ENCODE results near the gene REXO5.

Gene REXO5

DNA sequence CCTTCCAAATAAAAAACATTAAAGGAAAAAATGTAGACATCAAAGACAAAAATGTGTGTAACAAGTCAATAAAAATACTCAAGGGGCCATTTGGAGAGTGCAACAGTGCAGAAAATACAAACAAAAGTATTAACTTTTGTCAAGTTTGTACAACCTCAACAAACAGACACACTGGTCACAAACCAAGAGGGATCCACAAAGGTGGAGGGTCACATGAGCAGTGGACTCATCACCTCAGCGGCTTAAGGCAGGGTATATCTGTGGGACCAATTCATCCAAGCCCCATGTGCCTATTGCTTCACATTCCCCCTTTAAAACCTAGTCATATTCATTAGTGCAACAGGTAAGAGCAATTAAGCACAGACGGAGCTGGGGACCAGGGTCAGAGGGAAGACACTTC, 48.6 kb downstream of the REXO5 start:
- ATAC-seq, result no peak
- TF ChIP-seq PPARA (CRISPR knock-in tag; IDR thresholded peaks at IDR 0.05; ENCODE audit: borderline replicate concordance), result no peak
- no peak for TF ChIP-seq ZFP30 (CRISPR knock-in tag; IDR thresholded peaks at IDR 0.05)
- TF ChIP-seq ZC3H10 (CRISPR knock-in tag; IDR thresholded peaks at IDR 0.05), result no peak
- no peak for TF ChIP-seq ZFP3 (CRISPR knock-in tag; IDR thresholded peaks at IDR 0.05)
- TF ChIP-seq CSDC2 (CRISPR knock-in tag; IDR thresholded peaks at IDR 0.05), result no peak
- TF ChIP-seq, protein P1, sequence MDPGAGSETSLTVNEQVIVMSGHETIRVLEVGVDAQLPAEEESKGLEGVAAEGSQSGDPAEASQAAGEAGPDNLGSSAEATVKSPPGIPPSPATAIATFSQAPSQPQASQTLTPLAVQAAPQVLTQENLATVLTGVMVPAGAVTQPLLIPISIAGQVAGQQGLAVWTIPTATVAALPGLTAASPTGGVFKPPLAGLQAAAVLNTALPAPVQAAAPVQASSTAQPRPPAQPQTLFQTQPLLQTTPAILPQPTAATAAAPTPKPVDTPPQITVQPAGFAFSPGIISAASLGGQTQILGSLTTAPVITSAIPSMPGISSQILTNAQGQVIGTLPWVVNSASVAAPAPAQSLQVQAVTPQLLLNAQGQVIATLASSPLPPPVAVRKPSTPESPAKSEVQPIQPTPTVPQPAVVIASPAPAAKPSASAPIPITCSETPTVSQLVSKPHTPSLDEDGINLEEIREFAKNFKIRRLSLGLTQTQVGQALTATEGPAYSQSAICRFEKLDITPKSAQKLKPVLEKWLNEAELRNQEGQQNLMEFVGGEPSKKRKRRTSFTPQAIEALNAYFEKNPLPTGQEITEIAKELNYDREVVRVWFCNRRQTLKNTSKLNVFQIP (CRISPR knock-in tag; IDR thresholded peaks at IDR 0.05; ENCODE audit: borderline replicate concordance, low read depth), result no peak
- TF ChIP-seq, protein P2, sequence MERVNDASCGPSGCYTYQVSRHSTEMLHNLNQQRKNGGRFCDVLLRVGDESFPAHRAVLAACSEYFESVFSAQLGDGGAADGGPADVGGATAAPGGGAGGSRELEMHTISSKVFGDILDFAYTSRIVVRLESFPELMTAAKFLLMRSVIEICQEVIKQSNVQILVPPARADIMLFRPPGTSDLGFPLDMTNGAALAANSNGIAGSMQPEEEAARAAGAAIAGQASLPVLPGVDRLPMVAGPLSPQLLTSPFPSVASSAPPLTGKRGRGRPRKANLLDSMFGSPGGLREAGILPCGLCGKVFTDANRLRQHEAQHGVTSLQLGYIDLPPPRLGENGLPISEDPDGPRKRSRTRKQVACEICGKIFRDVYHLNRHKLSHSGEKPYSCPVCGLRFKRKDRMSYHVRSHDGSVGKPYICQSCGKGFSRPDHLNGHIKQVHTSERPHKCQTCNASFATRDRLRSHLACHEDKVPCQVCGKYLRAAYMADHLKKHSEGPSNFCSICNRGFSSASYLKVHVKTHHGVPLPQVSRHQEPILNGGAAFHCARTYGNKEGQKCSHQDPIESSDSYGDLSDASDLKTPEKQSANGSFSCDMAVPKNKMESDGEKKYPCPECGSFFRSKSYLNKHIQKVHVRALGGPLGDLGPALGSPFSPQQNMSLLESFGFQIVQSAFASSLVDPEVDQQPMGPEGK (CRISPR knock-in tag; IDR thresholded peaks at IDR 0.05; ENCODE audit: borderline replicate concordance), result no peak
- TF ChIP-seq TCF4 (CRISPR knock-in tag; IDR thresholded peaks at IDR 0.05; ENCODE audit: borderline replicate concordance), result no peak
- TF ChIP-seq ZNF70 (CRISPR knock-in tag; IDR thresholded peaks at IDR 0.05), result no peak
- no peak for TF ChIP-seq GLIS3 (CRISPR knock-in tag; IDR thresholded peaks at IDR 0.05)
- TF ChIP-seq BACH2 (CRISPR knock-in tag; IDR thresholded peaks at IDR 0.05; ENCODE audit: borderline replicate concordance), result no peak
- no peak for TF ChIP-seq ESRRG (CRISPR knock-in tag; IDR thresholded peaks at IDR 0.05)
- no peak for TF ChIP-seq TOX (CRISPR knock-in tag; IDR thresholded peaks at IDR 0.05; ENCODE audit: borderline replicate concordance)
- no peak for TF ChIP-seq ISL1 (CRISPR knock-in tag; IDR thresholded peaks at IDR 0.05)
- no peak for TF ChIP-seq CSRNP3 (CRISPR knock-in tag; IDR thresholded peaks at IDR 0.05)

- no peak for TF ChIP-seq TOX (CRISPR knock-in tag; IDR thresholded peaks at IDR 0.05; ENCODE audit: borderline replicate concordance)
- ATAC-seq, result no peak
Observed at GRCh38 chr16:20857281-20857680, 51.0 kb downstream of the REXO5 start.

DNA sequence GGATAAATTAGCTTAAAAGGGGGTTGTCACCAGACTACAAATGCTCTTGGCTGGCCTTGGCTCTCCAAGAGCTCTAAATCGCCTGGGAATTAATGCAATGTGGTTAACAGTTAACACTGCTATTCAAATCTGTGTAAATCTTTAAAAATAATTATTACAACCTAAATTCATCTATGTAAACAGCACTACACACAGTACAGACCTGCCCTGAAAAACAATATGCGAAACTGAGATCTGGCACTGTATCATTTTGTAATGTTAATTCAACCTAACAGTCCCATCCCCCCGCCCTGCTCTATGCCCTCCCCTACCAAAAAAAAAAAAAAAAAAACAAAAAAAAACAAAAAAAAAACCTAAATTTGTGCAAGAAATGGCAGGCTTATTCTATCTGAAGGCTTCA, 52.9 kb downstream of the REXO5 start:
- no peak for TF ChIP-seq ISL1 (CRISPR knock-in tag; IDR thresholded peaks at IDR 0.05)
- TF ChIP-seq BACH2 (CRISPR knock-in tag; IDR thresholded peaks at IDR 0.05; ENCODE audit: borderline replicate concordance), result no peak
- no peak for TF ChIP-seq GLIS3 (CRISPR knock-in tag; IDR thresholded peaks at IDR 0.05)

GRCh38 chr16:20859699-20860098, 53.4 kb downstream of the REXO5 start:
- ATAC-seq, result no peak
- TF ChIP-seq ZNF565 (CRISPR knock-in tag; conservative IDR thresholded peaks at IDR 0.05; ENCODE audit: low read depth) (no peak), BACH2 (CRISPR knock-in tag; IDR thresholded peaks at IDR 0.05; ENCODE audit: borderline replicate concordance) (no peak), PPARA (CRISPR knock-in tag; IDR thresholded peaks at IDR 0.05; ENCODE audit: borderline replicate concordance) (no peak), SNAI2 (CRISPR knock-in tag; IDR thresholded peaks at IDR 0.05) (no peak), CSDC2 (CRISPR knock-in tag; IDR thresholded peaks at IDR 0.05) (no peak), ZC3H10 (CRISPR knock-in tag; IDR thresholded peaks at IDR 0.05) (no peak), ZNF8 (CRISPR knock-in tag; IDR thresholded peaks at IDR 0.05) (no peak), ARNTL (CRISPR knock-in tag; IDR thresholded peaks at IDR 0.05; ENCODE audit: borderline replicate concordance, low read depth) (no peak), OSR1 (CRISPR knock-in tag; IDR thresholded peaks at IDR 0.05) (no peak), ZNF70 (CRISPR knock-in tag; IDR thresholded peaks at IDR 0.05) (no peak), ZFP3 (CRISPR knock-in tag; IDR thresholded peaks at IDR 0.05) (no peak)
- TF ChIP-seq, protein P3, sequence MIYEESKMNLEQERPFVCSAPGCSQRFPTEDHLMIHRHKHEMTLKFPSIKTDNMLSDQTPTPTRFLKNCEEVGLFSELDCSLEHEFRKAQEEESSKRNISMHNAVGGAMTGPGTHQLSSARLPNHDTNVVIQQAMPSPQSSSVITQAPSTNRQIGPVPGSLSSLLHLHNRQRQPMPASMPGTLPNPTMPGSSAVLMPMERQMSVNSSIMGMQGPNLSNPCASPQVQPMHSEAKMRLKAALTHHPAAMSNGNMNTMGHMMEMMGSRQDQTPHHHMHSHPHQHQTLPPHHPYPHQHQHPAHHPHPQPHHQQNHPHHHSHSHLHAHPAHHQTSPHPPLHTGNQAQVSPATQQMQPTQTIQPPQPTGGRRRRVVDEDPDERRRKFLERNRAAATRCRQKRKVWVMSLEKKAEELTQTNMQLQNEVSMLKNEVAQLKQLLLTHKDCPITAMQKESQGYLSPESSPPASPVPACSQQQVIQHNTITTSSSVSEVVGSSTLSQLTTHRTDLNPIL (CRISPR knock-in tag; IDR thresholded peaks at IDR 0.05; ENCODE audit: low read depth), result no peak
- TF ChIP-seq, protein P4, sequence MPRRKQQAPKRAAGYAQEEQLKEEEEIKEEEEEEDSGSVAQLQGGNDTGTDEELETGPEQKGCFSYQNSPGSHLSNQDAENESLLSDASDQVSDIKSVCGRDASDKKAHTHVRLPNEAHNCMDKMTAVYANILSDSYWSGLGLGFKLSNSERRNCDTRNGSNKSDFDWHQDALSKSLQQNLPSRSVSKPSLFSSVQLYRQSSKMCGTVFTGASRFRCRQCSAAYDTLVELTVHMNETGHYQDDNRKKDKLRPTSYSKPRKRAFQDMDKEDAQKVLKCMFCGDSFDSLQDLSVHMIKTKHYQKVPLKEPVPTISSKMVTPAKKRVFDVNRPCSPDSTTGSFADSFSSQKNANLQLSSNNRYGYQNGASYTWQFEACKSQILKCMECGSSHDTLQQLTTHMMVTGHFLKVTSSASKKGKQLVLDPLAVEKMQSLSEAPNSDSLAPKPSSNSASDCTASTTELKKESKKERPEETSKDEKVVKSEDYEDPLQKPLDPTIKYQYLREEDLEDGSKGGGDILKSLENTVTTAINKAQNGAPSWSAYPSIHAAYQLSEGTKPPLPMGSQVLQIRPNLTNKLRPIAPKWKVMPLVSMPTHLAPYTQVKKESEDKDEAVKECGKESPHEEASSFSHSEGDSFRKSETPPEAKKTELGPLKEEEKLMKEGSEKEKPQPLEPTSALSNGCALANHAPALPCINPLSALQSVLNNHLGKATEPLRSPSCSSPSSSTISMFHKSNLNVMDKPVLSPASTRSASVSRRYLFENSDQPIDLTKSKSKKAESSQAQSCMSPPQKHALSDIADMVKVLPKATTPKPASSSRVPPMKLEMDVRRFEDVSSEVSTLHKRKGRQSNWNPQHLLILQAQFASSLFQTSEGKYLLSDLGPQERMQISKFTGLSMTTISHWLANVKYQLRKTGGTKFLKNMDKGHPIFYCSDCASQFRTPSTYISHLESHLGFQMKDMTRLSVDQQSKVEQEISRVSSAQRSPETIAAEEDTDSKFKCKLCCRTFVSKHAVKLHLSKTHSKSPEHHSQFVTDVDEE (CRISPR knock-in tag; IDR thresholded peaks at IDR 0.05), result no peak
- TF ChIP-seq, protein P1 (CRISPR knock-in tag; IDR thresholded peaks at IDR 0.05; ENCODE audit: borderline replicate concordance, low read depth), result no peak

More for the DNA sequence above, 52.9 kb downstream of the REXO5 start:
- ATAC-seq, result no peak

Measured in SK-N-SH treated with all-trans-retinoic acid at 6 μM for 48 hours (cell line).